Brain pericyte (primary cell): ENCODE measurements around the gene PRKCE.
A peak's percentile ranks its signal among the peaks of the same experiment; 100 is the strongest.

Experiments
- DNase-seq: peaks from one replicate; pipeline ENCODE4 v3.0.0-alpha.2; 2012; ENCODE audit warnings: low read depth, low spot score

The PRKCE gene

DNA sequence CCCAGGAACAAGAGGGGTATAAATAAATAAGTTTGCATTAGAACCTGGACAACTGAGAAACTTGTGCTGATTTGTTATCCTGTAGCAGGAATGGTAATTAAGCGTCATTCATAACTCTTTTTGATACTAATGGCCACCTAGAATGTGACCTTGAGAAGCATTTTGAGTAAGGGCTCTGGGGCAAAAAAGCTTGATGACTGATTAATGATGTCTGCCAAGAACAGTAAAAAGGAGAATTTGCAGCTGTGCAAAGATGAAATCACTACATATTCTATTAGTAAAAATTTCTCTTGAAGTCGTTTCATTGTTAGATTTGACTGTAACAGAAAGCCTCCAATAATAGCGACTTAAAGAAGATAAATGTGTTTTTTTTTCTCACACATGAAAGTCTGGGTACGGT lies 157.7 kb downstream of the PRKCE start:
- no peak for DNase-seq

DNA sequence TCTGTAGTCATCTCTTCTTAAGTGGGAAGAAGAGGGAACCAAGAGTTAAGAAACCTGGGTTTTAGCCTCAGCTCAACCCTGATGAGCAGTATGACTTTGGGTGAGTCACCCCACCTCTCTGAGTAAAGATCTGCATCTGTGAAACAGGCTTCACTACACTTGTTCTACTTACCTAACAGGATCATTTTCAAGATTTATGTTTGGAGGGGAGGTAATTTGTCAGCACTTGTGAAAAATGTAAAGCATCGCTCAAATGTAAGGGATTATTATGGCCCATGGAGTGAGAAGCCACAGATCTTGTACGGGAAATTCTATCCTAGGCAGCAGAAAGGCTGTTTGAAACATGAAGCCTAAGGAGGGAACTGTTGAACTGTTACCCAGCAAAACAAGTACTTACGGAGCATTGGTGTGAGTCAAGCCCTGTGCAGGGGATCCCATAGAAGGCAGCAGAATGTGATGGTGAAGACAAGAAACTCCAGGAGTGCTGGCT lies 160.6 kb downstream of the PRKCE start:
- DNase-seq: peak; percentile 30

DNA sequence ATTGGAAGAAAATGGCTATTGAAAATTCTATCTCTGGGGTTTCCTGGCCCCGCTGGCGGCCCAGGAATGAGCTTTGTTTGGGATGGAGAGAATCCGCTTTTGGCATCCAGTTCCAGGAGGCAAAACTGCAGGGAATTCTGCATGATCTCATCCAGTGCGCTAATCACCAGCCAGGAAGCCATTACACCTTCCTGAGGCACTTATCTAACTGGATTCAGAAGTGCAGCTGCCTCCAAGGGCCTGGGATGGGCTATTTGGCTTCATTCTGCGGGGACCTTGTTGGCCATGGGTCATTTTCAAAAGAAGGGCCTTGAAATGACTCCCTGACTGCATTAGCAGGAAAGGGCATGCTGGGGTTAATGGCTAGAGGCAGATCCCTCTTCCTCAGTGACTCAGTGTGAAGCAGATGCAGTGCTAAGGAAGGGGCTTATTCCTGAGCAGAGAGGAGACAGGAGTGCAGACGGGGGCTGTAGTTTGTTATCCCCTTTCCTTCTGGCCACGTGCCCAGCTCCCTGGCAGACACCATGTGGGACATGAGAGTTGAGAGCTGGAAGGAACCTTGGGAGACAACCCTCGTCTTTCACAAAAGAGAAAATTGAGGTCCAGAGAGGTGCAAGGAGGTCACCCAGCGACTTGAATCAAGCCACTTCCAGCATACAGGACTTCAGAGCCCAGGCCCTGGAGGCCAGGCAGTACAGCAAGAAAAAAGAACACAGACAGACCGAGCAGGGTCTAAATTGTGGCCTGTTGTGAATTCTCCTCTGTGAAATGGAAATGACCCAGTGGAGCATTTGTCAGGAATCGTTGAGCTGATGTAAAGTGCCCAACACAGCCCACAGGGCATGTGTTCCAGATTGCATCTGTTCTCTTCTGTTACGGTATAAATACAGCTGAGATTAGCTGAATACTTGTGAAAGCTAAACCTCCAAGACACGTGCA lies 161.8 kb downstream of the PRKCE start:
- DNase-seq: no peak

DNA sequence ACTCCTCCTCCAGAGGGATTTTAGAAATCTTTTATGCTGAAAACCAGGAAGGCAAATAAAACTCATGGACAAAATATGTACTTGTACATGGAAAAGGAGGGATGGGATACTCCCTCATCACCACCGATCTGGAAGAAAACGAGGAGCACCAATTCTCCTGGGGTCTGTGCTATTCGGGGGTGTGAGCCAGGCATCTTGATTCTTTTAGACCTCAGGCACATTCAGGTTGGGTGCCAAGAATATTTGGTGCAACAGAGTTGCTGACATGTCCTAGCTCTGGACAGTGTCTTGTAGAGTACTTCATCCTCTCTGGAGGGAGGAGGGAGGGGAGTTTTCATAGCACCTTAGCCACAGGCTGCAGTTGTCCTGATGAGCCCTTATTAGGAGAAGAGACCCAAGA lies 163.0 kb downstream of the PRKCE start:
- DNase-seq: no peak

DNA sequence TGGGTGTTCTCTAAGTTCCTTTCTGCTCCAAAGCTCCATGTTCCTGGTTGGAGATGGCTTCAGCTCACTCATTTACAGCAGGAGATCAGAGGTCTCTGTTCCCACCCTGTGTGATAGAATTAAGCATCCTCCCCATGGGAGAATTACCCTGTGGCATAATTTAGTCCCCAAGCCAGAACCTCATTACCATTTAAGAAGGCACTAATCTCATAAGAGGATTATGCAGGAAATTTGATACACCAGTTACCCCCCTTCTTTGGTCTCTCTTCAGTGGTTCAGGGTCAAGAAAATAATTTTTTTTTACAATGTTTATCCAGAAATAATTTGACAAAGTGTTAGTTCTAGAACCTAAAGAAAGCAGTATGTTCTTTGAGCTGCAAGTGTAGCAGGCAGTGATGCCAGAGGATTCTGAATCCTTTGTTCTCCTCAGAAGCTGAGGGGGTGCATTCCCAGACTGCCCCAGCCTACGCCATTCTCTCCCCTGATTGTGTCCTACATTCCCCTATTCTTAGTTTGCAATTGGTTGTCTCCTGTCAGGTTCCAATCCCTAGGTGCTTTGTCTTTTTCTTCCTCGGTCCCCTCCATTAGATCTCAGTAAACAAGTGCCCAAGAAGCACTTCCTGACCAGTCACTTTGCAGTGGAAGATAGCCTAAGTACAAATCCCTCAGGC lies 163.6 kb downstream of the PRKCE start:
- DNase-seq: no peak

DNA sequence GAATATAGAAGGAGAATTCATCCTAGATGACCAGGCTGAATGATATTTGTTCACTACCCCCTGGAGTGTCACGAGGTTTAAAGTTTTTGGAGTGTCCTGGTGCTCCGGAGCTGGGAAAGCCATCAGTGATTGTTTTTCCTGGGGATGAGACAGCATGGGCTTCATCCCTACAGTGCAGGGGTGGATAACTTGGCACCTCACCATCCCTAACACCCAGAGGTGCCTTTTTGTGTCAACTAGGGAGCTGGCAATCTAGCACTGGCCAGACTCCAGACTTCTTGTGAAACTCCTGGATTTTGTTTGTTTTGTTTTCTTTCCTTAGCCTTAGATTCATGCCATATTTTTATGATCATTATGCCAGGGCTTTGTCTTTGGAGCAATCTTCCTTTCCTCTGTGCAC lies 164.8 kb downstream of the PRKCE start:
- DNase-seq: peak; percentile 45

DNA sequence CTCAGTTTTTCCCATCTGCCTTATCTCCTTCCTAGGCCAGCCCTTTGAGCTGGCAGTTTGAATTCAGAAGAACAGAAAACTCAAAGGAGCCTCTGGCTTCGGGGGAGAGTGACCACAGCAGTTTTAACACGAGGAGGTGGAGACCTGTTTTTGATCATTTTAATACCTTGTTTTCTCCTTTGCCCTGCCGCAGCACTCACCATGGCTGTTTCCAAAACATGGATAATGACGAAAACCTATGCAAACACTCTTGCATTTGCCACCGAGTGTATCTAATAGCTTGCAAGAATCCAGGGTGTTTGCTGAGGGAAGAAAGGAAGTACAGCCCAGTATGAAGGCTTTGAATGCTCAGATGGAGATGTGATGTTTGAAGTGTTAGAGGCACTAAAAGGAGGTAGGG lies 167.1 kb downstream of the PRKCE start:
- no peak for DNase-seq

DNA sequence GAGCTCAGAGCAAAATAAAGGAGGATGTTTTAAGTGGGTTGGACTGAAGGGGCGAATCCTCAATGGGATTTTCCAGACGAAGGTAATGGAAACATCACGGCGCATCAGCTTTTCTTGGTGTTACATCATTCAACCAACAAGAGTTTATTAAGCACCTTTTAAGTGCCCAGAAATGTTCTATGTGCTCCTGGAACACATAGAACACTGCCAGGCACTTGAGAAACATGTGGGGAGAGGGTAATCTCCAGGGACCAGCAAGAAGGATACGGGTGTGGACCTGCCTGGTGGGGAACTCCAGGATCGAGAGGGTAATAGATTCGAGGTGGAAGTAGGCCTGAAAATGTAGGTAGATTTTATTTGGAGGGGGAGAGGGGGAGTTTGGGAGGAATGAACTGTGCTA lies 168.6 kb downstream of the PRKCE start:
- no peak for DNase-seq

DNA sequence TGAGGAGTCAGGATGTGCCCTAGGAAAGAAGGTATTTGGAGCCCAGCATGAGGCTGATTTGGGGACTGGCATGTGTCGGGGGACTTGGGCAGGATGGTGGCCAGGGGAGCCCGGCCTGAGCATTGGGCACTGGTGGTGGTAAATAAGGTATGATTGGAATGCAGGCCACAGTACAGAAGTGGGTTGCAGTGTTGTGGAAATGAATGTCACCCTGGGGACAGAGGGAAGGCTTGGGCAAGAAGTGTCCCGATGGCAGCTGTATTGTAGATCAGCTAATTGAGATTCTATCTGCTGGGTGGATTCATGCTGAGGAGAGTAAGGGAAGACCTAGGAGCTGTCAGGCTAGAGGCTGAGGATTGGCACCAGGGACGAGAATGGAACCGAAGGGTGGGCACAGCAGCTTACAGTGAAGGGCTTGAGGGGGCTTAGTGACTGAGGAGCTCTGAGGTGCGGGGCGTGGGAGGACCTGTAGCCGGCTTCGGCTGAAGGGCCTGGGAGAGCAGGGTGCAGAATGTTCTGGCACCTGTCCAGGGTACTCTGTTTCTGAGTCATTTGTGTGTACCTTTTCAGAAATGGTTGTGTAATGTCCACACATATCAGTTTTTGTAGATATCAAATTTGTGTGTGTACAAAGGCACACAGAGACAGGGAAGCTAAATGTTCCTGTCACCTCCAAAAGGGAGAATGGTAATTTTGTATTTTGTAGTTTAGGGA lies 170.2 kb downstream of the PRKCE start:
- DNase-seq: no peak

DNA sequence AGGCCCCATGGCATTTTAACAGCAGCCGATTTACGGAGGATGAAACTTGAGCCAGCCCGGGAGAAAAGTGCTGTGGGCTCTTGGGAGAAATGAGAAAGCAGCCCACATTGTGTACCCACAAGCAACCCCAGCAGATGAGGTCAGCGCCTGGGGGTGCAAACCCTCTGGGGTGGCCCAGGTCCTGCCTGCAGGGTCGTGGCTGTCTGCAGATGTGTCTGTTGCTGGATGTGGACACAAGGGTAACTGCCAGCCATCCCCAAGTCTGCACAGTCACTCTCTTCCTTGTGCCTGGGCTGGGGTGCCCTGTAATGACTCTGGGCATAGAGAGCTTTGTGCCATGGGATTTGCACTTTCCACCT lies 170.8 kb downstream of the PRKCE start:
- no peak for DNase-seq

DNA sequence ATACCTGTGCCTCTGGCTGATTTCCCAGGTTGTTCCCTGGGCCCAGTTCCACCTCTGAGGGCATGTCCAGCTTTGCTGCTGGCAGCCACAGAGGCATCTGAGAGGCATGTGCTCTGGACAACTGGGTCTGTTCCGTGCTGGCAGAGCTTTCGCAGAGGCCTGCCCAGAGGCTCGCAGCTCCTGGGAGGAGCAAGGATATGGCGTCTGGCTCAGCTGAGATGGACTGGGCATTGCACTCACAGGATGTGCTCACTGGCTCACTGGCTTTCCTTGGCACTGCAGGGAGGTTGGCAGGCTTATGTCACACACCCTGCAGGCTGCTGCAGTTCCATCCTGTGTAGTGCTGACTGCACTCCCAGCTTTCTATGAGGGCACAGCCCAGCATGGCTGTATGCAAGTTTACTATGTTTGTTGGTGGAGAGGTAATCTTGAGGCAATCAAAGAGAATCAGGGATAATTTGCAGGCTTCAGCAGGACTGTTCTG lies 172.3 kb downstream of the PRKCE start:
- DNase-seq: no peak

DNA sequence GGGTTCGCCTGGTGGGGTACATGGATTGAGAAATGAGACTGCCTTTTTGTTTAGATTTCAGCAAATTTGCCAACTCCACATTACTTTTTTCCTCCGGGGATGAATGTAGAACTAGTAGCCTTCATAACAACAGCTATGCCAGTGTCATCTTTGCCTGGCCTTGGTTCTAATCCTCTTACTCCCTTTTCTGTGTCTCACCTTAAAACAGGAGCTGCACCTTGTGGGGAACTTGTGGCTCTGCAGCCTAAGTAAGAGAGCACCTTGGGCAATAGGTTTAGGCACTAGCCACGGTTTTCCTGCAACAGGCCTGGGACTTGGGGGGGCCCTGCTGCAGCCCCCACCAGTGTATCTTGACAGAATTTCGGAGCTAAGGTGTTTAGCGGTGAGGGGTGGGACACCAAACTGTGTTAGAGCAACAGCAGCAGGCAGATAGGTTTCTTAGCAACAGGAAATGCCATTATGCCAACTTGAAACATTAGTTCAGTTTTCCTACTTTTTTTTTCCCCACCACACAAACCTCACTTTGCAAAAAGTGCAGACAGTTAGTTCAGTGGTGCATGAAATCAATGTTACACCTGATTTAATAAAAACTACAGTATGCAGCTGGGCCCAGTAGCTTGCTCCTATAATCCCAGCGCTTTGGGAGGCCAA lies 173.7 kb downstream of the PRKCE start:
- DNase-seq: no peak

DNA sequence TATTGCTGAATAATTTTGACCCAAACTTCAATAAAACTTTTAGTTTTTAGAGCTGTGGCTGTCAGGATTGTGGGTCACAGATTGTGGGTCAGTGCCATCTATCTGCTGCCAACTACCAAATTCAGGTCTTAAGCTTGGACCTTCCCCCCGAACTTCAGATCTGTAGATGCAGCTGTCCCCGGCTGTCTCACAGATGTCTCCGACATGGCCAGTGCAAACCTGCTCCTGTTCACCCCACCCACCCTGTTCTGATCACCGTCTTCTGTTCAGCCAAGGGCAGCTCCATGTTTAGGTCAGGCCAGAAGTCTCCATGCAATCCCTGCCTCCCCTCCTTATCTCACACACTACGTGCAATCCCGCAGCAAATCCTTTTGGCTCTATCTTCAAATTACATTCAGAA lies 175.0 kb downstream of the PRKCE start:
- DNase-seq: no peak

DNA sequence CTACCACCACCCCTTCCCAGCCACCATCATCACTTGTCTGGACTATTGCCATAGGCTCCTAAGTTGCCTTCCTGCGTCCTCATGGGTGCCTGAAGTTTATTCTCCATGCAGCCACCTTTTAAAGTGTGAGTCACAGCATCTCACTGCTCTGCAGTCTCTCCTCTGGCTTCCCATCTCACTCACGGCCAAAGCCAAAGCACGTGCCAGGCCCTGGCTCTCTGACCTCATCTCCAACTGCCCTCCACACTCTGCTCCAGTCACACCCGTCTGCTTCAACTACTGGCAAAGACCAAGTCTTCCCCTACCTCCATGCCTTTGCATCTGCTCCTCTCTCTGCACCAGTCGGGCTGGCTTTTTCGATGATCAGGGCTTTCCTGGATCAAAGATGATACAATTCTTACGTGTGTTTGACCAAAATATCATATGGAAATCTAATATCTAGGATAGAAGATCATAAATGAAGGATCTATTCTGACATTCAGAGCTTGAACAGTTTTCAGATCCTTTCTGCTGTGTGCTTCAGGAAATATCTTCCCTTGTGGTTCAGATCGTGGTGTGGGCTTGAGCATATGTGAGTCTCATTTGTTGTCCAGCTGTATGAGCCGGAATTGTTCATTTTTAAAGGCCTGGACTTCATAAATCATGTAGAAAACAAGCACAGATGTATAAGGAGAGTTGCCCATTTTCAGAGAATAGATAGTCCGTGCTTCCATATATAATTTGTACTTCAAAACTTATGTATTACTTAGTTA lies 175.6 kb downstream of the PRKCE start:
- no peak for DNase-seq

DNA sequence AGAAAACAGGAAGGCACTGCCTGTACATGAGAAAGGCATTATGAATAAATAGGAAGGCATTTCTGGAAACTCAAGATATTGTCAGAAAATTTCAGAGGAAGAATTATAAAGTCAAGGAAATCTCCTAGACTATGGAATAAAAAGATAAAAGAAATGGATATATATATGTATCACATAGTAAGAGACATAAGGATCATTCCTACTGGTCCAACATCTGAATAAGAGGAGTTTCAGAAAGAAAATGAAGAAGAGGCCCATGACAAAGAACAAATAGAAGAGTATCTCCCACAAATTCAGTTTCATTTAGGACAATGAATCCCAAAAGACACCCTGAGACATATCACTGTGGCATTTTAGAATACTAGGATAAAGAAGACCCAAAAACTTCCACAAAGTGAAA lies 178.8 kb downstream of the PRKCE start:
- no peak for DNase-seq

DNA sequence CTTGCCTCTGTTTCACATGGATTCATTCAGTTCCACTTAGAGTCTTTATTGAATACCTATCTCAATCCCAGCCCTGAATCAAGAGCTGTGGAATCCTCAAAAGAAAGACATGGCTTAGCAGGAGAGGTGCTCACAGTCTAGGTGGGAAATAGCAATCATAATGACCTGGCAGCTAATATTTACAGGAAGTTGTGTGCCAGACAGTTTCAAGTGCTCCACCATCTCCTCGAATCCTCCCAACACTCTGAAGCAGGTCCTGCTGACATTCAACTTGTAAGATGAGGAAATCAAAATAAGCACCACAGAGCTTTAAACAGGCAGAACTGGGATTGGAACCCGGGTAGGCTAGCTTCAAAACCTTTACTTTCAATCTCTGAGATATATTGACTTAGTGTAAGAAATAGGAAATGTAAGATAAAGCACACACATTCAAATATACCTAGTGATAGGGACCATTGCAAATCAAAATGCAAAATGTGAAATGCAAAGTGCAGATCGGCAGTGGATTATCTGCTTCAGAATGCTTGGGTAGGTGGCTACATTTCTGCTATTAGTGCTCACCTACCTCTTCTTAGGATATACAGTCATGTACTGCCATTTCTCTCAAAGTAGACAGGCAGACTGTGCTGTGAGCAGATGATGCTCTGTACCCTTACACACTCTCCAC lies 182.0 kb downstream of the PRKCE start:
- DNase-seq: no peak

DNA sequence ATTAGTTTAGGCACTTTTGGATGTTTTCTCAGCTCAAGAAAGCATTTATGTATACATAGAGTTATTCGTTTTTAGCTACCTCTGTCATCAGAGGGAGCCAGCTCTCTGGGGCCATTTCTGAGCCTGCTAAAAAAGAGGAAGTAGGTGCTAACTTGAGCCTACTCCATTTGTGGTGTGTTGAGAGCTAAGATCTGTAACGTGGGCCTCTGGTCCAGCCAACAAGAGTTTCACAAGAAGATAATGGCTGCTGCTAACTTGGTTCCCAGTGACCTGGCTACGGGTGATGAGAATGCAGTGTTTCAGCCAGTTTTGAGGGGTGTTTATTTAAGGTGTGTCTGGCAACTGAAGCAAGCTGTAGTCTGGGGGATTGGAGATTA lies 182.5 kb downstream of the PRKCE start:
- DNase-seq: no peak

DNA sequence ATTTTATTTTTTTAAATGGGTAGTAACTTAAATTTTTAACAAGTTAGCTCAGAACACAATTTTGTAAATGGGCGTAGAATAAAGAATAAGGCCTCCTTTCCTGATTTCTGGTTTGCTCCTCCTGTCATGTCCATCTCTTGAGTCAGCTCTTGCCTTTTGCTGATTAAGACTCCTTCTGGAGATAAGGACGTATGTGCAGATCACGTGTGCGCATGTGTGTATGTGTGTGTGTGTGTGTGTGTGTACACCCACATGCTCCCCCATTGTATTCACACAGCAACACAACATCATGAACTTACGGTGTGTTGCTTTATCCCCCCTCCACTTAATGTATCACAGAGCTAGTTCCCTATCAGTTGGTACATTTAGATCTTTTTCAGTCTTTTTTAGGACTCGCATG lies 182.9 kb downstream of the PRKCE start:
- DNase-seq: no peak

DNA sequence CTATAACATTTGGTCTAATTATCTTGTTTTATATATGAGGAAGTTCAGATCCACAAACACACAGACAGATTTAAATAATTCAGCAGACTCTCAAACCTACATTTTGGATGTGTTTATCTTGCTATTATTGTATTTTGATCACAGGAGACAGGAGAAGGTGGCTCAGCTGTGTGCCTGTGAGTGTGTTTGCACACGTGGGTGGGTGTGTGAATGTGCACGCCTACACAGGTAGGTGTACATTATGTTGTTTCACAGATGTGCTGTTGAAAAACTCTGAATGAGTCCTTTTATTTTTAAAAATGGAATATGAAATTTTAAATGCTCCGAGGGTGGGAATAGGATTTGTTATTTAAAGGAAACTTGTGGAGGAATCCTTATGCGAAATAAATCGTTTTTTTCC lies 183.4 kb downstream of the PRKCE start:
- DNase-seq: no peak

DNA sequence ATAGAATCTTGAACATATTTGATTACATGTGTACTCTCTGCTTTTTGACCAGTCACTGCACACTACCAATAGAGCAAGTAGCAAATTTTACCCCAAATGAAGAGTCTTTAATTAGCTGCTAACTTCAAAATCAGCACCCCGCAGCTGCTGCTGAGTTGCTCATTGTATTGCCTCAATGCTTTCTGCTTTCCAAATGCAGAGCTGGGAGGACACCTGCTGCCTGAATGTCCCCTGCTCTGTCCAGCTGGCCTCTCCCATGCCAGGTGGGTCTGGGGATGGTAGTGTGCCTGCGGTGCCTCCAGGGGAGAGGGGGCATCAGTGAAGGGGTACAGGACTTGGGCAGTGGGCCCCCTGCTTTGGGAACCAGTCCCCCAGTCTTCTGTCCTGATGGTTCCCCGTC lies 184.8 kb downstream of the PRKCE start:
- DNase-seq: no peak

DNA sequence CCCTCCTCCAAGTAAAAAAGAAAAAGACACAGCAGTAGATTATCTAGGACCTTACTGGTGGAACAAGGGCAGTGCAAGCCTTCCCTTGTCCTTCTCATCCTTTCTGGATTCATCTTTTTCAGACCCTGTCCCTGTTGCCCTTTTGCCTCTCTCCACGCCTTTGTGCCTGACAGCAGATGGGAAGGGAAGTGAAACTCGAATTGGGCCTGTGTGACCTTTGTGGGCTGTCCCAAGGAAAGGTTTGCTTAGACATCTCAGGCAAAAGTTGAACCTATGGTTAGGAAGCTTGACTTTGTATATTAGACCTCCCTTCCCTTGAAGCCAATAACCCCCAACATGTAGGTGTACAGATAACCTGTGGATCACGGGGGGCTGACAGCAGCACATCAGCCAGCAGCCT lies 185.3 kb downstream of the PRKCE start:
- no peak for DNase-seq
